GM12875 (cell line): ENCODE measurements around the gene PLK3.
A peak's percentile ranks its signal among the peaks of the same experiment; 100 is the strongest.

Experiments
- H3K4me3 ChIP-seq: one replicate; pipeline ENCODE4 v1.5.1; 2011; ENCODE audit warnings: low read depth, low read length, control low read depth
- TF ChIP-seq, protein P1 (sequence below): IDR thresholded peaks from 2 replicates; pipeline ENCODE4 v1.5.1; 2011; ENCODE audit warnings: low read depth, mild to moderate bottlenecking, control low read depth, inconsistent platforms, low read length, moderate library complexity, borderline replicate concordance; ENCODE audit not compliant: insufficient read depth

PLK3 gene

DNA sequence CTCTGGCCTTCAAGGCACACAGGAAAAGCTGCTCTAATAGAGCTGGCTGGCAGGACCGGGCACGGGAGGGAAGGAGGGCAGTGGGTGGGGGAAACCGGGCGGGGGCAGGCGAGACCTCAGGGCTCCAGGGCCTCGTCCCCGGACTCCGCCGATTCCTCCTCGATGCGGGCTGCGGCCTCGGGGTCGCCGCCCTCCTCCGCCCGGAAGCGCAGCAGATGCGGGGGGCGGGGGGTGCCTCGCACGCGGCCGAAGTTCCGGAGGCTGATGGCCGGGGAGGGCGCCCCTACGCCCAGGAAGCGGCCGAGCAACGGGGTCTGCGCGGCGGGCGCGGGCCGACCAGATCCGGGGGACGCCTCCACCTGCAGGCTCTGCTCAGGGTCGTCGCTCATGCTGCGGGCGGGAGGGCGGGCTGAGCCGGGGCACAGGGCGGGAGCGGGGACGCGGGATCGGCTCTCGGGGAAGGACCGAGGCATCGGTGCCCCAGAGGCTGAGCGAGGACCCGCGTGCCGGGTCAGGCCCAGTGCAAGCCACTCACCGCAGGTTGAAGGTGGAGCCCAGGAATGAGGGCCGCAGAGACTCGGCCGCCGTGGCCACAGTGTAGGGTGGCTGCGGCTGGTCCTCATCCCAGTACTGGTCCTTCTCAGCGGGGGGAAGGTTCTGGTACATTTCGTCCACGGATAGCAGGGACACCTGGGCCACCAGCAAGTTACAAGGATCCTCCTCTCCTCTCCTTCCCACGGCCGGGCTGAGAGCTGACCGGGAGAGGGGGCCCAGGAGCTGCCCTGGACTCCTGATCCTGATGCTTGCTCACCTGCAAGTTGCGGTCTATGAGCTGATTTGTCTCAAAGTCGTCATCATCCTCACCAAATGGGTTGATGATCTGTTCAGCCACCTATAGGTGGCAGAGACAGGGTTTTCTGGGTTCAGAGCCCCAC is 15.8 kb upstream of the PLK3 start:
- TF ChIP-seq, protein P1, sequence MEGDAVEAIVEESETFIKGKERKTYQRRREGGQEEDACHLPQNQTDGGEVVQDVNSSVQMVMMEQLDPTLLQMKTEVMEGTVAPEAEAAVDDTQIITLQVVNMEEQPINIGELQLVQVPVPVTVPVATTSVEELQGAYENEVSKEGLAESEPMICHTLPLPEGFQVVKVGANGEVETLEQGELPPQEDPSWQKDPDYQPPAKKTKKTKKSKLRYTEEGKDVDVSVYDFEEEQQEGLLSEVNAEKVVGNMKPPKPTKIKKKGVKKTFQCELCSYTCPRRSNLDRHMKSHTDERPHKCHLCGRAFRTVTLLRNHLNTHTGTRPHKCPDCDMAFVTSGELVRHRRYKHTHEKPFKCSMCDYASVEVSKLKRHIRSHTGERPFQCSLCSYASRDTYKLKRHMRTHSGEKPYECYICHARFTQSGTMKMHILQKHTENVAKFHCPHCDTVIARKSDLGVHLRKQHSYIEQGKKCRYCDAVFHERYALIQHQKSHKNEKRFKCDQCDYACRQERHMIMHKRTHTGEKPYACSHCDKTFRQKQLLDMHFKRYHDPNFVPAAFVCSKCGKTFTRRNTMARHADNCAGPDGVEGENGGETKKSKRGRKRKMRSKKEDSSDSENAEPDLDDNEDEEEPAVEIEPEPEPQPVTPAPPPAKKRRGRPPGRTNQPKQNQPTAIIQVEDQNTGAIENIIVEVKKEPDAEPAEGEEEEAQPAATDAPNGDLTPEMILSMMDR: peak; percentile 36; the same call in 1 of the 2 replicates
- peak overlapping the region; percentile 52 for H3K4me3 ChIP-seq

DNA sequence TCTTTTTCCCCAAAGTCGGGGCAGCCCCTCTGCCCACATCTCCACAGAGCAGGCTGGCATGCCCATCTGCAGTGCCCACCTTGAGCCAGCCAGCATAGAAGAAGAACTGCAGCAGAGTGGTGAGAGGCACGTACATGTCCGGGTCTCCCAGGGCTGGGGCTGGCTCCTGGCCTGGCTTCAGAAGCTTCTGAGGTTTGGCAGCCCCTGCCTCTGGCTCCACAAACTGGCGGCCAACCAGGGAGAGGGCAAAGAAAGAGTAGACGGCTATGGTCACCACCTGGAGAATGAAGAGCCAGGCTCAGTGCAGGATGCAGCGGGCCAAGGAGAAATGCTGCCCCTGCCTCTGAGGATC is 15.2 kb upstream of the PLK3 start:
- TF ChIP-seq, protein P1: no peak
- no peak overlapping the region for H3K4me3 ChIP-seq

DNA sequence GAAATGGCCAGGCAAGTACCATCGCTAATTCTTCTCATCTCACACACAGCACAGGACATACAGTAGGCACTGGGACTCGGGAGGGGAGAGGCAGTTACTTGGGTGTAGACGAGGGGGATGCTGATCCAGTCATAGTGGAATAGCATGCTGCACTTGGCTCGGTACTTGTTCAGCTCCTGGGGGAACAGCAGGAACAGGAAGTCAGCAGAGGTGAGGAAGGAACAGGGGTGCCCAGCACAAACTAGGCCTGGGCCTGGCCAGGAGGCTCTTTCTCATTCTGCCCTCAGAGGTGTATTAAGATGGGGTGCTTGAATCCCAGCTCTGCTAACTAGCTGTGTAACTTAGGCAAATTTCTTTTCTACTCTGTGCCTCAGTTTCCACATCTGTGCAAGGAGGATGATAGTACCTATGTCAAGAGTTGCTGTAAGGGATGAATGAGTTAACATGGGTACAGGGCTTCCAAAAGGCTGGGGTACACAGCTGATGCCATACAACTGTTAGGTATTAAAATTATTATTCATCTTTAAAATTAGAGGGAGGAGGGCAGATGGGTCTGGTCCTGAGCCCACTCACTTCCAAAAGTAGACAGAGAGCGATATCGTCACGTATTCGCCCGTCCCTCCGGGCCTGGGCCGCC is 14.6 kb upstream of the PLK3 start:
- TF ChIP-seq, protein P1: no peak
- H3K4me3 ChIP-seq: peak overlapping the region; percentile 57

DNA sequence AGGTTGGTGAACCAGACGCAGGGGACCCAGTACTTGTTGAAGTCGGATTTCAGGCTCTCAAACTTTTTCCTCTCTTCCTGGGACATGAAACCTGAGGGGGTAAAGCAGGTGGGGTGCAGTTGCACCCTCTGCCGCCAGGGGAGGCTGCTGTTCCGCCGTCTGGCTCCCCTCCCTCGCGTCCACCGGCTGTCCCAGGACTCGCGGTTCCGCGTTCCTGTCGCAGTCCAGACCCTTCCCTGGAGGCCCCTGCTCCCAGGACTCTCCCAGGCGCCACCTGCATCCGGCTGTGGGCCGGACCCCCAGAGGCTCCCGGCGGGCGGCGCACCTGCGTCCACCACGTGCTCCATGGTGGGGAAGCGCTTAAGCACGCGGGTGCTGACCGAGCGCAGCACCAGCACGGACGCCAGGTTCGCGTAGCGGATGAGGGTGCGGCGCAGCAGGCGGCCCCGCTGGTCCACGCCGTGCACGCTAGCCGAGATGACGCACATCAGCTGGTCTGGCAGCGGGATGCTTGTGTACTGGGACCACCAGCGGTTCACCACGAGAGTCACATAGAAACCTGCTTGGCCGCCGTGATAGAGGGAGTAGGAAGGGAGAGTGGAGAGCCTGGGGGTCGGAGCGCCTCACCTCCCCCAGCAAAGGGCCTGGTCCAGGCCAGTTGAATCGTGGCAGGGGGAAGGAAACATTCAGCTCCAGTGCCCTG is 13.9 kb upstream of the PLK3 start:
- peak overlapping the region; percentile 57 for H3K4me3 ChIP-seq
- TF ChIP-seq, protein P1: peak; percentile 100

DNA sequence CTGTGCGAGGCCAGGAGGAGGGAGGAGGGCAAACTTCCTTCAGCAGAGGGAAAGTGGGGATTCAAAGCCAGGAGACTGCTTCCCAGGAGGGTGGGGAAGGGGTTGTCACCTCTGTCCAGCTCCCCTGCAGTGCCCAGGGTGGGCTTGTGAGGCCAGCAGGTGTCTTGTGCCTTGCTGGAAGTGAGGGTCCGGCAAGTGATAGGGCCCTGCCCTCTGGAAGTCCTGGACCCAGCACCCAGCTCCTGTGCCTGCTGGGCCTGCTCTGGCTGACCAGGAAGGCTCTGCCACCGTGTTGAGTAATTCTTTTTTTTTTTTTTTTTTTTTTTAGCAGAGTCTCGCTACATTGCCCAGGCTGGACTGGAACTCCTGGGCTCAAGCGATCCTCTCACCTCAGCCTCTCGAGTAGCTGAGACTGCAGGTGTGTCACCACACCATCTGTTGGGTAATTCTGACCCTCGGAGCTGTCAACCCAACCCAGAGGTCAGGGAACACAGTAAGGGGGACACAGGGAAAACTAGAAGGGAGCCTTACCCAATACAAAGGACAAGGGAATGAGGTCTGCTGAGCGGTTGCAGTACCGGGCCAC is 13.2 kb upstream of the PLK3 start:
- H3K4me3 ChIP-seq: peak overlapping the region; percentile 57

DNA sequence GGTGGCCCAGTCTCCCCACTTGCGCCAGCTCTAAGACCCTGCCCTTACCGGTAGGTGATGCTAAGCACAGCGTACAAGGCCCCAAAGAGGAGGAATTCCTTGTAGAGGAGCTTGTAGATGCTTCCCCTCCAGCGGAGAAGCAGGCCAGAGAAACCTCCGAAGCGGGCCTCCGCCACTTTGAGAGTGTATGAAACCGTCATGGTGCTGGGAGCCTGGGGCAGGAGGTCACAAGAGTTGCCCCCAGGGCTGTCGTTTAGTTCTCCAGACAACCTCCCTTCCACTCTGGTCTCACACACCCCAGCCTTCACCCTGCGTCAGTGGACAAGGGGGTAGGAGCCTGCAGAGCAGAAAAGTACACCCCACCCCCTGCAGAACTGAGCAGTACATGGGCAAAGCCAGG is 12.7 kb upstream of the PLK3 start:
- no peak overlapping the region for H3K4me3 ChIP-seq
- TF ChIP-seq, protein P1: no peak

More for the DNA sequence above, 13.2 kb upstream of the PLK3 start:
- TF ChIP-seq, protein P1: no peak
